Right atrium auricular region (tissue), 2 donors: ENCODE data around the gene CHD9. TPM values are rescaled to one million over a fixed set of nuclear protein-coding genes. Genes with fewer than 3 reads are reported as not detected.
A peak's percentile ranks its signal among the peaks of the same experiment; 100 is the strongest.

ENCODE experiments used
- DNase-seq: peaks from one replicate; pipeline ENCODE4 v3.0.0-alpha.2; 2019; ENCODE audit warnings: low spot score
- H3K27ac ChIP-seq, 2 donors: fragments of 200-600 bp; sonication (generic); 1 replicate in 1 of 2; 2 replicates in 1 of 2; pipeline ENCODE4 v1.5.1; 2016 to 2019
- H3K27me3 ChIP-seq, 2 donors: fragments of 200-600 bp; sonication (generic); one replicate each; pipeline versions ENCODE4 v1.5.1 to v1.6.0; 2017 to 2019
- H3K36me3 ChIP-seq: fragments of 200-600 bp; sonication (generic); one replicate; pipeline ENCODE4 v1.5.1; 2016
- H3K4me1 ChIP-seq, 2 donors: fragments of 200-600 bp; sonication (generic); one replicate each; pipeline versions ENCODE4 v1.5.1 to v1.6.0; 2017 to 2019
- H3K4me3 ChIP-seq, 2 donors: fragments of 200-600 bp; sonication (generic); 1 replicate in 1 of 2; 2 replicates in 1 of 2; pipeline ENCODE4 v1.5.1; 2017 to 2019; ENCODE audit warnings: mild to moderate bottlenecking in 1 of 2, moderate library complexity in 1 of 2
- H3K9me3 ChIP-seq, 2 donors: fragments of 200-600 bp; sonication (generic); one replicate each; pipeline ENCODE4 v1.5.1; 2019
- CTCF ChIP-seq, 2 donors: fragments of 200-600 bp; sonication (generic); IDR thresholded peaks; one replicate each; pipeline ENCODE4 v1.5.1; 2019; ENCODE audit warnings: antibody characterized with exemption in 2 of 2
- total RNA-seq, 2 donors: library from RNA; depleted of rRNA; stranded (reverse); fragments of >200 nt; gene quantifications; one replicate each; pipeline ENCODE4 v1.1.0, GENCODE V29; 2016

CHD9 gene
- total RNA-seq, 2 donors from 2014 or later, result 49.8 to 54.1 TPM

GRCh38 chr16:53129281-53130158 lies 74.7 kb downstream of the CHD9 start:
- DNase-seq, result no peak

GRCh38 chr16:53130159-53131049 lies 75.6 kb downstream of the CHD9 start:
- peak; percentile 71 to 74 for TF ChIP-seq CTCF (IDR thresholded peaks at IDR 0.05)
- Histone ChIP-seq H3K36me3 (no peaks in the 10 kb centered on the region), H3K27ac (peak overlapping the region; percentile 87 to 91), H3K9me3 (no peaks in the 10 kb centered on the region), H3K27me3 (no peaks in the 10 kb centered on the region), H3K4me1 (peaks cover 0 to 35% of the 10 kb centered on the region in 2 donors), H3K4me3 (peak overlapping the region; percentile 86 to 91)
- DNase-seq, result peak; percentile 97

More at GRCh38 chr16:53129281-53130158, 74.7 kb downstream of the CHD9 start:
- H3K36me3 ChIP-seq, result no peaks in the 10 kb centered on the region
- no peak for TF ChIP-seq CTCF (IDR thresholded peaks at IDR 0.05)
- H3K27ac ChIP-seq, result peak overlapping the region; percentile 87 to 91
- peaks cover 0 to 34% of the 10 kb centered on the region in 2 donors for H3K4me1 ChIP-seq
- no peaks in the 10 kb centered on the region for H3K9me3 ChIP-seq
- no peaks in the 10 kb centered on the region for H3K27me3 ChIP-seq
- peak overlapping the region; percentile 52 to 86 for H3K4me3 ChIP-seq

- no peak for DNase-seq
- Histone ChIP-seq H3K9me3 (no peaks in the 10 kb centered on the region), H3K36me3 (no peaks in the 10 kb centered on the region), H3K4me3 (peak overlapping the region; percentile 86 to 91), H3K4me1 (peaks cover 0 to 35% of the 10 kb centered on the region in 2 donors), H3K27me3 (no peaks in the 10 kb centered on the region), H3K27ac (peak overlapping the region; percentile 87 to 91)
- TF ChIP-seq CTCF (IDR thresholded peaks at IDR 0.05), result no peak
Measured at GRCh38 chr16:53131050-53131362, 76.2 kb downstream of the CHD9 start.

GRCh38 chr16:53131363-53132071 lies 76.7 kb downstream of the CHD9 start:
- H3K4me1 ChIP-seq, result peaks cover 0 to 35% of the 10 kb centered on the region in 2 donors
- H3K27ac ChIP-seq, result peak overlapping the region; percentile 87 to 91
- peak overlapping the region; percentile 86 to 91 for H3K4me3 ChIP-seq
- DNase-seq, result peak; percentile 82
- TF ChIP-seq CTCF (IDR thresholded peaks at IDR 0.05), result no peak
- no peaks in the 10 kb centered on the region for H3K9me3 ChIP-seq
- no peaks in the 10 kb centered on the region for H3K27me3 ChIP-seq
- H3K36me3 ChIP-seq, result no peaks in the 10 kb centered on the region

GRCh38 chr16:53132406-53132805 lies 77.6 kb downstream of the CHD9 start:
- Histone ChIP-seq H3K4me3 (peak overlapping the region; percentile 86 to 91), H3K27ac (peak overlapping the region; percentile 87 to 91), H3K27me3 (no peaks in the 10 kb centered on the region), H3K36me3 (no peaks in the 10 kb centered on the region), H3K9me3 (no peaks in the 10 kb centered on the region), H3K4me1 (peaks cover 0 to 35% of the 10 kb centered on the region in 2 donors)
- no peak for DNase-seq
- TF ChIP-seq CTCF (IDR thresholded peaks at IDR 0.05), result no peak
